Fibroblast of lung (primary cell): ENCODE results near the gene VARS2. TPM values are rescaled to one million over a fixed set of nuclear protein-coding genes. Genes with fewer than 3 reads are reported as not detected.
A peak's percentile ranks its signal among the peaks of the same experiment; 100 is the strongest.

ENCODE experiments used
- DNase-seq, 2 donors: peaks; one replicate each; pipeline versions ENCODE4 v3.0.0 to v3.0.0-alpha.2; 2010; ENCODE audit warnings: low read depth in 2 of 2
- H2AFZ ChIP-seq: 2 replicates; pipeline ENCODE4 v1.5.1; 2012; ENCODE audit warnings: low read length, control low read depth, inconsistent platforms
- H3K27ac ChIP-seq: 2 replicates; pipeline ENCODE4 v1.5.1; 2011; ENCODE audit warnings: low read length, control low read depth; ENCODE audit not compliant: insufficient read depth
- H3K27me3 ChIP-seq: 2 replicates; pipeline ENCODE4 v1.5.1; 2011; ENCODE audit warnings: mild to moderate bottlenecking, low read length; ENCODE audit not compliant: control insufficient read depth, insufficient read depth
- H3K36me3 ChIP-seq: 2 replicates; pipeline ENCODE4 v1.5.1; 2011; ENCODE audit warnings: low read length; ENCODE audit not compliant: control insufficient read depth, insufficient read depth
- H3K4me1 ChIP-seq: 2 replicates; pipeline ENCODE4 v1.5.1; 2011; ENCODE audit warnings: low read length; ENCODE audit not compliant: control insufficient read depth, insufficient read depth; ENCODE audit errors: extremely low read depth
- H3K4me2 ChIP-seq: 2 replicates; pipeline ENCODE4 v1.5.1; 2011; ENCODE audit warnings: low read length, control low read depth; ENCODE audit not compliant: insufficient read depth; ENCODE audit errors: extremely low read depth
- H3K4me3 ChIP-seq, 4 experiments: fragments of 200-600 bp in 1 of 4; sonication (generic) in 1 of 4; replicated peaks in 1 of 4; 2 replicates each; pipeline ENCODE4 v1.5.1; 2011 to 2016; ENCODE audit warnings: low read length in 4 of 4, low read depth in 3 of 4, mild to moderate bottlenecking in 3 of 4, control low read depth in 2 of 4, inconsistent platforms in 1 of 4, mixed read lengths in 1 of 4; ENCODE audit not compliant: insufficient read depth in 1 of 4; ENCODE audit errors: control extremely low read depth in 1 of 4
- H3K79me2 ChIP-seq: 2 replicates; pipeline ENCODE4 v1.5.1; 2012; ENCODE audit warnings: mild to moderate bottlenecking, low read length, inconsistent platforms; ENCODE audit not compliant: control insufficient read depth, insufficient read depth
- H3K9ac ChIP-seq: 2 replicates; pipeline ENCODE4 v1.5.1; 2011; ENCODE audit warnings: mild to moderate bottlenecking, low read length, control low read depth; ENCODE audit not compliant: insufficient read depth
- H3K9me3 ChIP-seq: 2 replicates; pipeline ENCODE4 v1.5.1; 2012; ENCODE audit warnings: low read depth, low read length; ENCODE audit not compliant: control insufficient read depth, insufficient read depth
- H4K20me1 ChIP-seq: 2 replicates; pipeline ENCODE4 v1.5.1; 2011; ENCODE audit warnings: low read length; ENCODE audit not compliant: control insufficient read depth, insufficient read depth; ENCODE audit errors: extremely low read depth
- CTCF ChIP-seq, 2 donors: IDR thresholded peaks in 1 of 2; conservative IDR thresholded peaks in 1 of 2; 1 replicate in 1 of 2; 2 replicates in 1 of 2; pipeline ENCODE4 v1.5.1; 2011 to 2012; ENCODE audit warnings: low read length in 2 of 2, control low read depth in 1 of 2, inconsistent platforms in 1 of 2, low read depth in 1 of 2, mild to moderate bottlenecking in 1 of 2
- EZH2 ChIP-seq: IDR thresholded peaks from 2 replicates; pipeline ENCODE4 v1.5.1; 2012; ENCODE audit warnings: low read length, control low read depth, mild to moderate bottlenecking; ENCODE audit errors: missing control alignments
- polyA plus RNA-seq, 2 donors: library from polyadenylated mRNA; depleted of rRNA in 1 of 2; stranded (reverse) in 1 of 2; unstranded in 1 of 2; fragments of >200 nt; gene quantifications; 2 replicates each; pipeline ENCODE4 v1.2.1, GENCODE V29; 2011 to 2012; ENCODE audit warnings: missing spikeins in 1 of 2
- total RNA-seq: library from RNA; depleted of rRNA; stranded (reverse); fragments of >200 nt; gene quantifications from 2 replicates; pipeline ENCODE4 v1.2.1, GENCODE V29; 2014

VARS2 gene
- total and polyA plus RNA-seq, 2 donors (not counting 1 experiment from before 2014, with no cell fraction given), result 6.8 to 20.5 TPM

- Histone ChIP-seq H3K36me3 (no peaks in the 10 kb centered on the region), H3K27ac (no peak overlapping the region), H3K79me2 (no peaks in the 10 kb centered on the region), H3K4me3 (no peak overlapping the region), H3K9me3 (no peaks in the 10 kb centered on the region), H4K20me1 (no peaks in the 10 kb centered on the region), H3K4me2 (no peak overlapping the region), H3K9ac (no peak overlapping the region), H3K27me3 (peaks cover 5% of the 10 kb centered on the region), H2AFZ (no peak overlapping the region), H3K4me1 (no peaks in the 10 kb centered on the region)
- TF ChIP-seq CTCF (conservative IDR thresholded peaks at IDR 0.05 in 1 of 2, IDR thresholded peaks at IDR 0.05 in 1 of 2; ENCODE audit: low read depth in 1 of 2, low read length in 2 of 2) (no peak), EZH2 (no peak)
- peak; percentile 51 to 73 for DNase-seq
Observed at GRCh38 chr6:30963641-30964040, 49.6 kb downstream of the VARS2 start.

- DNase-seq, result peak in 1 of 2 donors; percentile 65
Observed at GRCh38 chr6:30964075-30964474, 50.0 kb downstream of the VARS2 start.

DNA sequence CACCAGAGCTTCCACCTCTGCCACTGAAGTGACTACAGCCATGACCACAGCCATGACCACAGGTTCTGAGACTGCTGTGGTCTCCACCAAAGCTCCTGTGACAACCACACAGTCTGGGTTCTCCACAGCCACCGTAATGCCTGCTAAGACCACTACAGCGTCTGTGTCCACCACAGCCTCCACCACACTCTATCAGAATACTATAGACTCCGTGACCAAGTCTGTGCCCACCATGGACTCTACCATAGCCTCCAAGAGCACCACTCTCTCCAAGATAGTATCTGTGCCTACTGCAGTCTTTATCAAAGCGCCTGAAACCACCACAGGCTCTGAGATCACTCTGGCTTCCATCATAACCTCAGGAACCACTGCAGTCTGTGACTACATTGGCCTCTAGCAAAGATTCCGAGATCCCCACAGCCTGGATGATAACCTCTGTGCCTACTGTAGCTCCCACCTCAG is 51.1 kb downstream of the VARS2 start:
- Histone ChIP-seq H3K79me2 (no peaks in the 10 kb centered on the region), H3K36me3 (no peaks in the 10 kb centered on the region), H3K27ac (no peak overlapping the region), H3K4me1 (no peaks in the 10 kb centered on the region), H3K4me2 (no peak overlapping the region), H3K27me3 (no peaks in the 10 kb centered on the region), H3K4me3 (no peak overlapping the region), H3K9me3 (no peaks in the 10 kb centered on the region), H4K20me1 (no peaks in the 10 kb centered on the region), H3K9ac (no peak overlapping the region), H2AFZ (no peak overlapping the region)
- TF ChIP-seq CTCF (conservative IDR thresholded peaks at IDR 0.05 in 1 of 2, IDR thresholded peaks at IDR 0.05 in 1 of 2; ENCODE audit: low read depth in 1 of 2, low read length in 2 of 2), result no peak
- no peak for TF ChIP-seq EZH2
- no peak for DNase-seq

More at GRCh38 chr6:30964075-30964474, 50.0 kb downstream of the VARS2 start:
- H2AFZ ChIP-seq, result no peak overlapping the region
- TF ChIP-seq EZH2 (no peak), CTCF (conservative IDR thresholded peaks at IDR 0.05 in 1 of 2, IDR thresholded peaks at IDR 0.05 in 1 of 2; ENCODE audit: low read depth in 1 of 2, low read length in 2 of 2) (no peak)
- H4K20me1 ChIP-seq, result no peaks in the 10 kb centered on the region
- no peaks in the 10 kb centered on the region for H3K9me3 ChIP-seq
- H3K4me1 ChIP-seq, result no peaks in the 10 kb centered on the region
- no peak overlapping the region for H3K27ac ChIP-seq
- no peak overlapping the region for H3K4me2 ChIP-seq
- H3K4me3 ChIP-seq, result no peak overlapping the region
- H3K9ac ChIP-seq, result no peak overlapping the region
- no peaks in the 10 kb centered on the region for H3K36me3 ChIP-seq
- no peaks in the 10 kb centered on the region for H3K79me2 ChIP-seq
- peaks cover 4% of the 10 kb centered on the region for H3K27me3 ChIP-seq
